ENCODE data around the gene ZNF324B. TPM values are rescaled to one million over a fixed set of nuclear protein-coding genes. Genes with fewer than 3 reads are reported as not detected.

ZNF324B gene
- total RNA-seq, 2 experiments from 2014 or later, result 11.2 to 12.4 TPM

Other genes with a start within 250 kb of the ZNF324B start
- 10 to 100 TPM; 52.1 to 53.6 TPM for gene ZNF544, start 222.7 kb upstream of the ZNF324B start, total RNA-seq
- 1 to 10 TPM; 4.4 to 4.5 TPM for gene ZNF8, start 172.7 kb upstream of the ZNF324B start, total RNA-seq
- 10 to 100 TPM; 96.2 to 96.4 TPM for gene ERVK3-1, start 146.2 kb upstream of the ZNF324B start, total RNA-seq
- 1 to 10 TPM; 4.4 to 5.3 TPM for gene ZSCAN22, start 124.6 kb upstream of the ZNF324B start, total RNA-seq
- gene A1BG, start 98.1 kb upstream of the ZNF324B start, total RNA-seq, result 10 to 100 TPM; 16.7 to 18.1 TPM
- 1 to 10 TPM; 1.5 to 1.7 TPM for gene ZNF497, start 88.9 kb upstream of the ZNF324B start, total RNA-seq
- gene ZNF837, start 70.6 kb upstream of the ZNF324B start, total RNA-seq, result 1 to 10 TPM; 1.7 to 1.9 TPM
- gene RPS5, start 64.4 kb upstream of the ZNF324B start, total RNA-seq, result 1,000 to 10,000 TPM; 1,581 to 1,598 TPM
- under 1 TPM; 0.80 to 0.99 TPM for gene RNF225, start 56.0 kb upstream of the ZNF324B start, total RNA-seq
- 10 to 100 TPM; 20.1 to 20.7 TPM for gene ZNF584, start 43.0 kb upstream of the ZNF324B start, total RNA-seq
- gene ZNF132, start 11.5 kb upstream of the ZNF324B start, total RNA-seq, result 1 to 10 TPM; 5.0 to 5.3 TPM
- 10 to 100 TPM; 17.6 to 19.6 TPM for gene ZNF324, start 15.5 kb downstream of the ZNF324B start, total RNA-seq
- 1 to 10 TPM; 3.7 to 3.9 TPM for gene ZNF446, start 24.7 kb downstream of the ZNF324B start, total RNA-seq
- 10 to 100 TPM; 24.3 to 24.5 TPM for gene SLC27A5, start 60.4 kb downstream of the ZNF324B start, total RNA-seq
- gene ZBTB45, start 68.2 kb downstream of the ZNF324B start, total RNA-seq, result 10 to 100 TPM; 13.8 to 15.2 TPM
- gene TRIM28, start 92.4 kb downstream of the ZNF324B start, total RNA-seq, result 100 to 1,000 TPM; 654 to 714 TPM
- 10 to 100 TPM; 77.7 to 81.9 TPM for gene CHMP2A, start 103.5 kb downstream of the ZNF324B start, total RNA-seq
- gene UBE2M, start 107.0 kb downstream of the ZNF324B start, total RNA-seq, result 100 to 1,000 TPM; 192 to 213 TPM
- 10 to 100 TPM; 14.0 to 14.3 TPM for gene MZF1, start 121.7 kb downstream of the ZNF324B start, total RNA-seq

All from activated CD8-positive, alpha-beta memory T cell treated with anti-CD3 and anti-CD28 coated beads for 36 hours (primary cell).